Measurements from ENCODE around the gene OSTC. TPM values are rescaled to one million over a fixed set of nuclear protein-coding genes. Genes with fewer than 3 reads are reported as not detected.

OSTC gene
- total RNA-seq, 6 experiments from 2014 or later, result 66.8 to 86.4 (median 76.9) TPM

DNA sequence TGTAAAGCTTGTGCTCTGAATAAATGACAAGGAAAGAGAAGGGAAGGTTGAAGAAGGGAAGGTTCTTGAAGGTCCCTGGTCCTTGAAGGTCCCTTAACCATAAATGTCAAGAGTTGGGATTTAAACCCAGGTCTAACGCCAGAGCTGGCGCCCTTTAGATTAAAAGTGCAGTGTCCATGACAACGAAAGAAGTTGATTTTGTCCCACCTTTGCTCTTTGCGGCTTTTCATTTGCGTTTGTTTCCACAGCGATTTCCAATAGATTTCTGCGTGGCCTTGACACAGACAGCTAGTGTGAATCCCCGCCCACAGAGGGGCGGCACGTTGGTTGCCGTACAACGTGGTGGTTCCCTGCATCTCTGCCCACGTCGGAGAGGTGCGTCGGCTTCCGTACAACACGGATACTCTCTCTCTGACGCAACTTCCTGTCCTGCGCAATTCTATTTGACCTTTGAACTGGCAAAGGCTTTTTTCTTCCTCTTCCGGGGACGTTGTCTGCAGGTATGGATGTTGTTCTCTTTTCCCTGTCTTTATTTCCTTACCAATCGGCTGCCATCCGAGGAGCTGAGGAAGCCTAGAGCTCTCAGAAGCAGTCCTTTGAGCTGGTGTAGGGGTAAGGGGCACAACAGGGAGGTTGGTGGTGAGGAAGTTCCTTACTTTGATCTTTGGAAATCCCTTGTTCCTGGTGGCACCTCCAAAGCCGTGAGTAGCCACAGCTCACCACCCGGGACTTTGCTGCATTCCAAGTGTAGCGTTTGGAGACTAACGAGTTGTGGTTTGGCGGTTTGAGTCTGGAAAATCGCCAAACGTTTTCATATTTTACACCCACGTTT lies 30.1 kb upstream of the OSTC start, which contains the start of gene RPL34:
Gene RPL34, plus strand, starts transcription at position 476 of the 832 bp plus-strand sequence. CDS start 1,384 bp downstream, outside the sequence.
- Histone ChIP-seq H3K36me3 (peaks cover 5 to 35% (median 20%) of the 10 kb centered on the region in 4 donors), H3K4me1 (peaks cover 0 to 14% (median 2%) of the 10 kb centered on the region in 4 donors), H3K27me3 (no peaks in the 10 kb centered on the region), H3K4me3 (peak within 1 kb of the TSS; percentile 76 to 85 (median 80)), H3K9me3 (no peaks in the 10 kb centered on the region), H3K27ac (peak within 1 kb of the TSS; percentile 68 to 71 (median 68))
- DNase-seq (peak; percentile 96 to 99 (median 98)), ATAC-seq (peak; percentile 100)
- TF ChIP-seq CTCF (IDR thresholded peaks at IDR 0.05), result no peak
- TF ChIP-seq POLR2A (IDR thresholded peaks at IDR 0.05), result peak; percentile 90
- intact Hi-C loops (cut with DNase I), result no loop called here
- under 1% methylated on average over 31 of the region's 32 CpGs for WGBS (ENCODE audit: insufficient coverage, low coverage, low lambda C conversion rate, missing lambda C conversion rate)

GRCh38 chr4:108620933-108621905 lies 29.2 kb upstream of the OSTC start:
- Histone ChIP-seq H3K27me3 (no peaks in the 10 kb centered on the region), H3K9me3 (no peaks in the 10 kb centered on the region), H3K4me1 (peaks cover 0 to 14% (median 2%) of the 10 kb centered on the region in 4 donors), H3K27ac (peak overlapping the region; percentile 68 to 71 (median 68)), H3K36me3 (peaks cover 5 to 44% (median 29%) of the 10 kb centered on the region in 4 donors), H3K4me3 (peak overlapping the region; percentile 76 to 85 (median 80))
- no peak for DNase-seq
- no peak for TF ChIP-seq POLR2A (IDR thresholded peaks at IDR 0.05)
- no peak for TF ChIP-seq CTCF (IDR thresholded peaks at IDR 0.05)
- ATAC-seq, result no peak
- intact Hi-C loops (cut with DNase I), result no loop called here
- 6% methylated on average over 19 of the region's 23 CpGs for WGBS (ENCODE audit: insufficient coverage, low coverage, low lambda C conversion rate, missing lambda C conversion rate)

DNA sequence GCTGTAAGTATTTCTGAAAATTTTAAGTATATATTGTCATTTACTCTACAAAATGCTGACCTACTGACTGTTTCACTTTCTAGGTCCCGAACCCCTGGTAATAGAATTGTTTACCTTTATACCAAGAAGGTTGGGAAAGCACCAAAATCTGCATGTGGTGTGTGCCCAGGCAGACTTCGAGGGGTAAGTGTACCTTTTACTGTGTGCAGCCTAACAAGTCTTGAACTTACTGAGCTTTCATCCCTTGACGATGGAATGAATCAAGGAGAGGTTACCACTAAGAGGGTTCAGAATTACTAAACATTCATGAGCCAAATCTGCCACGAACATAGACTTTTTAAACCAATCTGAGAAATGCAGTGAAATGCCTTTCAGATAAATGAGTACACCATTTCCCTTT lies 28.4 kb upstream of the OSTC start:
- H3K27me3 ChIP-seq, result no peaks in the 10 kb centered on the region
- H3K4me1 ChIP-seq, result peaks cover 0 to 14% (median 2%) of the 10 kb centered on the region in 4 donors
- H3K9me3 ChIP-seq, result no peaks in the 10 kb centered on the region
- H3K4me3 ChIP-seq, result peak overlapping the region in 1 of 3 donors; percentile 76
- no peak for TF ChIP-seq POLR2A (IDR thresholded peaks at IDR 0.05)
- DNase-seq (no peak), ATAC-seq (no peak)
- 61% methylated on average over 3 of the region's 4 CpGs for WGBS (ENCODE audit: insufficient coverage, low coverage, low lambda C conversion rate, missing lambda C conversion rate)
- peaks cover 5 to 52% (median 33%) of the 10 kb centered on the region in 4 donors for H3K36me3 ChIP-seq
- H3K27ac ChIP-seq, result no peak overlapping the region
- intact Hi-C loops (cut with DNase I), result no loop called here

- intact Hi-C loops (cut with DNase I), result no loop called here
- H3K9me3 ChIP-seq, result no peaks in the 10 kb centered on the region
- peaks cover 5 to 60% (median 38%) of the 10 kb centered on the region in 4 donors for H3K36me3 ChIP-seq
- peaks cover 0 to 14% (median 2%) of the 10 kb centered on the region in 4 donors for H3K4me1 ChIP-seq
- ATAC-seq (no peak), DNase-seq (no peak)
- H3K27me3 ChIP-seq, result no peaks in the 10 kb centered on the region
- no peak for TF ChIP-seq CTCF (IDR thresholded peaks at IDR 0.05)
- TF ChIP-seq POLR2A (IDR thresholded peaks at IDR 0.05), result no peak
- H3K4me3 ChIP-seq, result no peak overlapping the region
- H3K27ac ChIP-seq, result no peak overlapping the region
- 90% methylated on average over 5 of the region's 5 CpGs for WGBS (ENCODE audit: insufficient coverage, low coverage, low lambda C conversion rate, missing lambda C conversion rate)
Measured at GRCh38 chr4:108622828-108623227, 27.6 kb upstream of the OSTC start.
